B cell (primary cell): ENCODE data around the gene ABCA13. TPM values are rescaled to one million over a fixed set of nuclear protein-coding genes. Genes with fewer than 3 reads are reported as not detected.

Experiments used
- ATAC-seq: fragments of 200-7000 bp; cut with Tn5 transposase; one replicate; pipeline ENCODE4 v1.10.0; 2021; ENCODE audit warnings: low read depth, mild to moderate bottlenecking, moderate number of reproducible peaks, moderate library complexity
- CTCF ChIA-PET: fragments of 350-600 bp; sonication (Branson Sonifier 250); formaldehyde crosslinking; loops from one replicate; lab custom pipeline; 2021; ENCODE audit warnings: antibody characterized with exemption, inconsistent platforms; lab: Charles Lee
- POLR2A ChIA-PET: fragments of 350-600 bp; sonication (Branson Sonifier 250); formaldehyde crosslinking; loops from one replicate; lab custom pipeline; 2021; ENCODE audit warnings: antibody characterized with exemption; lab: Charles Lee
- DNase-seq: peaks from one replicate; pipeline ENCODE4 v3.0.0; 2013
- H2AFZ ChIP-seq: 2 replicates; pipeline ENCODE4 v1.6.1; 2012; ENCODE audit warnings: mild to moderate bottlenecking, low read depth, low read length; ENCODE audit not compliant: insufficient read depth, poor library complexity, severe bottlenecking
- H3K27ac ChIP-seq, 2 donors: 1 replicate in 1 of 2; 2 replicates in 1 of 2; pipeline ENCODE4 v1.5.1; 2012 to 2013; ENCODE audit warnings: low read length in 2 of 2, mild to moderate bottlenecking in 2 of 2, moderate library complexity in 1 of 2
- H3K27me3 ChIP-seq, 4 experiments: fragments of 200-600 bp in 1 of 4; sonication (generic) in 1 of 4; replicated peaks in 1 of 4; 1 replicate in 2 of 4; 2 replicates in 2 of 4; pipeline versions ENCODE4 v1.6.1 to v1.7.0; 2013 to 2016; ENCODE audit warnings: low read length in 3 of 4, mild to moderate bottlenecking in 2 of 4, mixed read lengths in 1 of 4, moderate library complexity in 1 of 4; ENCODE audit not compliant: insufficient read depth in 4 of 4, control insufficient read depth in 3 of 4; ENCODE audit errors: control extremely low read depth in 1 of 4
- H3K36me3 ChIP-seq, 2 experiments: replicated peaks in 1 of 2; 1 replicate in 1 of 2; 2 replicates in 1 of 2; pipeline versions ENCODE4 v1.6.1 to v1.7.1; 2013; ENCODE audit warnings: low read length in 1 of 2; ENCODE audit not compliant: insufficient read depth in 2 of 2, control insufficient read depth in 1 of 2; ENCODE audit errors: control extremely low read depth in 1 of 2, extremely low read depth in 1 of 2
- H3K4me1 ChIP-seq, 2 donors: fragments of 200-600 bp in 1 of 2; sonication (generic) in 1 of 2; 1 replicate in 1 of 2; 2 replicates in 1 of 2; pipeline versions ENCODE4 v1.5.1 to v1.6.1; 2013 to 2017; ENCODE audit warnings: low read length in 2 of 2; ENCODE audit not compliant: control insufficient read depth in 2 of 2, insufficient read depth in 2 of 2
- H3K4me2 ChIP-seq: replicated peaks from 2 replicates; pipeline ENCODE3; 2012; ENCODE audit warnings: mild to moderate bottlenecking, low read depth, low read length; ENCODE audit not compliant: poor library complexity, severe bottlenecking
- H3K4me3 ChIP-seq, 5 experiments: fragments of 200-600 bp in 1 of 5; sonication (generic) in 1 of 5; 1 replicate in 3 of 5; 2 replicates in 2 of 5; pipeline versions ENCODE4 v1.5.1 to v1.7.0; 2011 to 2016; ENCODE audit warnings: low read length in 4 of 5, mild to moderate bottlenecking in 4 of 5, low read depth in 2 of 5, control low read depth in 1 of 5, moderate library complexity in 1 of 5; ENCODE audit not compliant: insufficient read depth in 1 of 5; ENCODE audit errors: control extremely low read depth in 1 of 5, extremely low read depth in 1 of 5
- H3K79me2 ChIP-seq: fragments of 200-600 bp; sonication (generic); one replicate; pipeline ENCODE4 v1.6.0; 2016; ENCODE audit warnings: low read length; ENCODE audit not compliant: control insufficient read depth, insufficient read depth
- H3K9ac ChIP-seq: fragments of 200-600 bp; sonication (generic); 2 replicates; pipeline ENCODE4 v1.6.1; 2017; ENCODE audit warnings: mild to moderate bottlenecking, low read length, moderate library complexity
- H3K9me3 ChIP-seq, 3 donors: one replicate each; pipeline versions ENCODE4 v1.6.1 to v1.7.1; 2013; ENCODE audit warnings: low read length in 2 of 3; ENCODE audit not compliant: control insufficient read depth in 2 of 3, insufficient read depth in 1 of 3; ENCODE audit errors: control extremely low read depth in 1 of 3
- H4K20me1 ChIP-seq: 2 replicates; pipeline ENCODE4 v1.6.0; 2012; ENCODE audit warnings: mild to moderate bottlenecking, low read length; ENCODE audit not compliant: insufficient read depth, control insufficient read depth, poor library complexity, severe bottlenecking
- H3K27ac Mint-ChIP-seq: one replicate; pipeline ENCODE4 v1.8.0; 2021; ENCODE audit warnings: mixed read lengths
- H3K27me3 Mint-ChIP-seq: one replicate; pipeline ENCODE4 v1.8.0; 2021; ENCODE audit warnings: mixed read lengths
- H3K4me1 Mint-ChIP-seq: one replicate; pipeline ENCODE4 v1.8.0; 2021; ENCODE audit warnings: mixed read lengths
- H3K4me3 Mint-ChIP-seq: one replicate; pipeline ENCODE4 v1.8.0; 2021; ENCODE audit warnings: mixed read lengths
- H3K9me3 Mint-ChIP-seq: one replicate; pipeline ENCODE4 v1.8.0; 2022; ENCODE audit warnings: mixed read lengths; ENCODE audit not compliant: insufficient read depth
- CTCF ChIP-seq: fragments of 200-600 bp; IDR thresholded peaks from one replicate; pipeline ENCODE4 v1.8.0; 2022; ENCODE audit warnings: antibody characterized with exemption, mild to moderate bottlenecking
- EZH2 ChIP-seq: IDR thresholded peaks from 2 replicates; pipeline ENCODE4 v1.6.1; 2012; ENCODE audit warnings: borderline replicate concordance, low read depth, mild to moderate bottlenecking, moderate library complexity, low read length; ENCODE audit not compliant: insufficient read depth, poor library complexity, severe bottlenecking
- WGBS: methylation state at CpG from one replicate; pipeline ENCODE4 v1.1.5; 2013; ENCODE audit warnings: missing lambda C conversion rate; ENCODE audit not compliant: insufficient coverage; 5-methylcytosine and 5-hydroxymethylcytosine counted together
- intact Hi-C: fragments of 100-400 bp; cut with micrococcal nuclease; formaldehyde crosslinking; loops from one replicate; pipeline ENCODE4 v1.10.0; 2022
- polyA plus RNA-seq: library from polyadenylated mRNA; depleted of rRNA; stranded (reverse); fragments of >200 nt; gene quantifications from 2 replicates; pipeline ENCODE4 v1.2.3, GENCODE V29; 2012
- total RNA-seq, 2 donors: library from RNA; stranded (reverse); fragments of 120-200 nt in 1 of 2; gene quantifications; 1 replicate in 1 of 2; 2 replicates in 1 of 2; pipeline versions ENCODE4 v1.2.3 to v1.2.4, GENCODE V29; 2013 to 2022

The ABCA13 gene
- total and polyA plus RNA-seq, 2 donors (not counting 1 experiment from before 2014, with no cell fraction given) = not detected

DNA sequence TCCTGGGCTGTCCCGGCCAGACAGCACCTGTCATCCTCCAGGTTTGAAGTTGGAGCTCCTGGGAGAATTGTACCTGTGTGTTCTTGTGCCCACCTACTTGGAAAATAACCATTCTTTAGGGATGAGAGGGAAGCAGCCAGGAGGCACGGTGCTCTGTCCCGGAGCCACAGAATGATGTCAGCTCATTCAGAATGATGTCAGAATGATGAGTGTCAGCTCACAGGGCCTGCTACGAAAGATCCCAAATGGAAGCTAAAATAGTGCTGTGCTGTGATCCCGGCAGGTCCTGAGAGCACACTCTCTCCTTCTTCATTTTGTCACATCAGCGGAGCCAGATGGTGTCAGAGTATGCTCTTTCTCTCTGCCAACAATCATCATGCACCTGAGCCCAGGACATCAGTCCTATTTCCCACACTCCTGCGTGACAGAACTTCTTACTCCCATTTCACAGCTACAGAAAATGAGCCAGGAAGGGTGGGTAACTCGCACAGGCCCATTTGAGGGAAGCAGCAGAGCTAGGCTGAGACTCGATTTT is 8.3 kb downstream of the ABCA13 start:
- no peaks in the 10 kb centered on the region for H3K9me3 ChIP-seq
- Mint-ChIP-seq H3K4me1 (no peaks in the 10 kb centered on the region), H3K27me3 (no peaks in the 10 kb centered on the region), H3K27ac (no peak overlapping the region), H3K9me3 (no peaks in the 10 kb centered on the region), H3K4me3 (no peak overlapping the region)
- H3K79me2 ChIP-seq = no peaks in the 10 kb centered on the region
- intact Hi-C loops = no loop called here
- no peaks in the 10 kb centered on the region for H4K20me1 ChIP-seq
- no peak overlapping the region for H2AFZ ChIP-seq
- 98% methylated on average over 7 of the region's 9 CpGs for WGBS
- H3K4me1 ChIP-seq = no peaks in the 10 kb centered on the region
- ATAC-seq (no peak), DNase-seq (no peak)
- no peak overlapping the region for H3K4me3 ChIP-seq
- no peaks in the 10 kb centered on the region for H3K27me3 ChIP-seq
- no peak overlapping the region for H3K27ac ChIP-seq
- H3K36me3 ChIP-seq = no peaks in the 10 kb centered on the region
- no peak overlapping the region for H3K9ac ChIP-seq
- no peak overlapping the region for H3K4me2 ChIP-seq
- ChIA-PET POLR2A (no interaction called here), CTCF (no interaction called here)
- TF ChIP-seq EZH2 = no peak
- no peak for TF ChIP-seq CTCF

DNA sequence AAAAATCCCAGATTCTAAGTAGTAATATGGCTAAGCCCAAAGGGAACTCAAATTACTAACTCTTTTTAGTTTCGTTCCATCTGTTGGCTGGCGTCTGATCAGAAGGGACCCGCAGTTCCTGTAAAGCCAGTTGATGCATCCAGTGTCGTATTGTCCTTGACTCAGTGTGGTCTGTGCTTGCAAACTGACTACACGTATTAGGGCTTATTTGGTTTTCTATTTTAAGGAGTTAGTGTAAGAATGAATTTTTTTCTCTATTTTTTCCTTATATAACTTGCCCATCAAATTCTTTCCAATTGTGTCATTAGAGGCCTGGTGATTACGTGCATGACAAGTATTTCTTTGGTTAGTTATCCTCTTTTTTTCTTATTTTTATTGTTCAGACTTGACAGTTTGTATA is 9.7 kb downstream of the ABCA13 start:
- intact Hi-C loops = no loop called here
- no peak overlapping the region for H3K4me3 Mint-ChIP-seq
- no peaks in the 10 kb centered on the region for H3K27me3 ChIP-seq
- no peak for ATAC-seq
- TF ChIP-seq EZH2 (no peak), CTCF (no peak)
- H2AFZ ChIP-seq = no peak overlapping the region
- H4K20me1 ChIP-seq = no peaks in the 10 kb centered on the region
- ChIA-PET POLR2A (no interaction called here), CTCF (no interaction called here)
- no peaks in the 10 kb centered on the region for H3K9me3 Mint-ChIP-seq
- whole genome bisulfite sequencing = 76% methylated on average over 3 of the region's 6 CpGs
- peaks cover 4% of the 10 kb centered on the region for H3K27me3 Mint-ChIP-seq
- no peak overlapping the region for H3K9ac ChIP-seq
- H3K9me3 ChIP-seq = no peaks in the 10 kb centered on the region
- no peak overlapping the region for H3K4me3 ChIP-seq
- no peak overlapping the region for H3K27ac ChIP-seq
- H3K4me2 ChIP-seq = no peak overlapping the region
- H3K4me1 ChIP-seq = no peaks in the 10 kb centered on the region
- H3K27ac Mint-ChIP-seq = no peak overlapping the region
- H3K4me1 Mint-ChIP-seq = no peaks in the 10 kb centered on the region
- no peak for DNase-seq
- H3K36me3 ChIP-seq = no peaks in the 10 kb centered on the region
- no peaks in the 10 kb centered on the region for H3K79me2 ChIP-seq
